A673 (cell line): Measurements from ENCODE around the gene ZFTA.

Experiments
- CTCF ChIP-seq: fragments of 300-800, 200-600 bp; sonication (generic); conservative IDR thresholded peaks from 2 replicates; pipeline ENCODE4 v1.5.1; 2017; ENCODE audit warnings: low read depth, mild to moderate bottlenecking, antibody characterized with exemption, low read length, moderate library complexity, mixed read lengths
- EZH2 ChIP-seq: fragments of 200-600 bp; sonication (generic); IDR thresholded peaks from 2 replicates; pipeline ENCODE4 v1.6.1; 2017; ENCODE audit warnings: borderline replicate concordance, low read depth, mild to moderate bottlenecking, mixed read lengths, antibody characterized with exemption, low read length; ENCODE audit not compliant: poor library complexity, severe bottlenecking

- TF ChIP-seq CTCF (no peak), EZH2 (no peak)
Measured at GRCh38 chr11:63719987-63720386, 48.6 kb downstream of the ZFTA start.
